Liver (tissue), 9 donors: ENCODE measurements around the gene SLC9B1. TPM values are rescaled to one million over a fixed set of nuclear protein-coding genes. Genes with fewer than 3 reads are reported as not detected.

Experiments used
- DNase-seq: peaks from one replicate; pipeline ENCODE4 v3.0.0-alpha.2; 2017; ENCODE audit warnings: low spot score
- H3K27ac ChIP-seq, 2 donors: one replicate each; pipeline ENCODE4 v1.7.0; 2013; ENCODE audit warnings: inconsistent platforms in 2 of 2, low read length in 2 of 2, control low read depth in 1 of 2, low read depth in 1 of 2, mild to moderate bottlenecking in 1 of 2
- H3K27me3 ChIP-seq, 4 donors: one replicate each; pipeline versions ENCODE4 v1.6.1 to v1.7.0; 2013; ENCODE audit warnings: low read length in 3 of 4, inconsistent platforms in 1 of 4, mild to moderate bottlenecking in 1 of 4, moderate library complexity in 1 of 4; ENCODE audit not compliant: control insufficient read depth in 4 of 4, insufficient read depth in 4 of 4
- H3K36me3 ChIP-seq, 4 donors: one replicate each; pipeline versions ENCODE4 v1.6.1 to v1.7.0; 2013; ENCODE audit warnings: low read length in 3 of 4, mild to moderate bottlenecking in 3 of 4, low read depth in 1 of 4, moderate library complexity in 1 of 4; ENCODE audit not compliant: control insufficient read depth in 4 of 4, insufficient read depth in 3 of 4
- H3K4me1 ChIP-seq, 4 donors: one replicate each; pipeline versions ENCODE4 v1.6.1 to v1.7.0; 2013; ENCODE audit warnings: low read length in 3 of 4, mild to moderate bottlenecking in 3 of 4, moderate library complexity in 1 of 4; ENCODE audit not compliant: control insufficient read depth in 4 of 4, insufficient read depth in 4 of 4
- H3K4me3 ChIP-seq, 3 donors: one replicate each; pipeline versions ENCODE4 v1.6.1 to v1.7.0; 2013; ENCODE audit warnings: low read length in 3 of 3, control low read depth in 1 of 3, low read depth in 1 of 3, mild to moderate bottlenecking in 1 of 3
- H3K9ac ChIP-seq, 2 donors: one replicate each; pipeline ENCODE4 v1.7.0; 2013; ENCODE audit warnings: low read length in 2 of 2, mild to moderate bottlenecking in 2 of 2, moderate library complexity in 2 of 2, control low read depth in 1 of 2, low read depth in 1 of 2
- H3K9me3 ChIP-seq, 4 donors: one replicate each; pipeline versions ENCODE4 v1.6.1 to v1.7.0; 2013; ENCODE audit warnings: low read length in 3 of 4; ENCODE audit not compliant: control insufficient read depth in 4 of 4
- ATF3 ChIP-seq: IDR thresholded peaks from 2 replicates; pipeline ENCODE4 v1.6.1; 2016; ENCODE audit warnings: antibody characterized with exemption
- CTCF ChIP-seq: fragments of 150-350 bp; IDR thresholded peaks from 2 replicates; pipeline ENCODE4 v1.5.1; 2017; ENCODE audit warnings: improper control_type of control experiment, low read depth, low read length; ENCODE audit not compliant: missing input control
- EGR1 ChIP-seq, 2 donors: IDR thresholded peaks; 2 replicates each; pipeline ENCODE4 v1.6.1; 2016 to 2018; ENCODE audit warnings: antibody characterized with exemption in 2 of 2, low read depth in 2 of 2
- FOXA1 ChIP-seq: IDR thresholded peaks from 2 replicates; pipeline ENCODE4 v1.6.1; 2016; ENCODE audit warnings: antibody characterized with exemption
- FOXA2 ChIP-seq: IDR thresholded peaks from 2 replicates; pipeline ENCODE4 v1.6.1; 2016; ENCODE audit warnings: antibody characterized with exemption
- GABPA ChIP-seq, 2 donors: IDR thresholded peaks in 1 of 2; conservative IDR thresholded peaks in 1 of 2; 2 replicates each; pipeline ENCODE4 v1.6.1; 2016; ENCODE audit warnings: antibody characterized with exemption in 2 of 2, mild to moderate bottlenecking in 1 of 2, moderate library complexity in 1 of 2
- HNF4A ChIP-seq, 2 donors: conservative IDR thresholded peaks; 2 replicates each; pipeline ENCODE4 v1.6.1; 2016; ENCODE audit warnings: antibody characterized with exemption in 2 of 2, mild to moderate bottlenecking in 2 of 2
- HNF4G ChIP-seq: IDR thresholded peaks from 2 replicates; pipeline ENCODE4 v1.6.1; 2016; ENCODE audit warnings: antibody characterized with exemption
- JUND ChIP-seq, 2 donors: IDR thresholded peaks; 2 replicates each; pipeline ENCODE4 v1.6.1; 2016; ENCODE audit warnings: antibody characterized with exemption in 2 of 2
- MAX ChIP-seq: IDR thresholded peaks from 2 replicates; pipeline ENCODE4 v1.6.1; 2016; ENCODE audit warnings: antibody characterized with exemption
- NR2F2 ChIP-seq: IDR thresholded peaks from 2 replicates; pipeline ENCODE4 v1.6.1; 2016; ENCODE audit warnings: antibody characterized with exemption
- RAD21 ChIP-seq, 2 donors: IDR thresholded peaks; 2 replicates each; pipeline ENCODE4 v1.6.1; 2016; ENCODE audit warnings: antibody characterized with exemption in 2 of 2, mild to moderate bottlenecking in 2 of 2
- REST ChIP-seq: IDR thresholded peaks from 2 replicates; pipeline ENCODE4 v1.6.1; 2016; ENCODE audit warnings: antibody characterized with exemption, mild to moderate bottlenecking
- RXRA ChIP-seq, 2 donors: IDR thresholded peaks; 2 replicates each; pipeline ENCODE4 v1.6.1; 2017 to 2018; ENCODE audit warnings: antibody characterized with exemption in 2 of 2, mild to moderate bottlenecking in 1 of 2
- SP1 ChIP-seq: IDR thresholded peaks from 2 replicates; pipeline ENCODE4 v1.6.1; 2018; ENCODE audit warnings: antibody characterized with exemption, mild to moderate bottlenecking
- TAF1 ChIP-seq: conservative IDR thresholded peaks from 2 replicates; pipeline ENCODE4 v1.6.1; 2016; ENCODE audit warnings: antibody characterized with exemption, mild to moderate bottlenecking
- YY1 ChIP-seq: IDR thresholded peaks from 2 replicates; pipeline ENCODE4 v1.6.1; 2016; ENCODE audit warnings: antibody characterized with exemption, mild to moderate bottlenecking
- ZBTB33 ChIP-seq: IDR thresholded peaks from 2 replicates; pipeline ENCODE4 v1.6.1; 2016; ENCODE audit warnings: antibody characterized with exemption
- WGBS: extraction: QIAGEN DNeasy Blood & Tissue Kit; methylation state at CpG from one replicate; pipeline ENCODE4 v1.1.7; 2013; 5-methylcytosine and 5-hydroxymethylcytosine counted together
- polyA plus RNA-seq, 2 donors: library from polyadenylated mRNA; stranded (reverse) in 1 of 2; unstranded in 1 of 2; fragments of 200-250 nt in 1 of 2; fragments of >200 nt in 1 of 2; fragmentation: Nextera tagmentation in 1 of 2; extraction: Ambion mirVana in 1 of 2; gene quantifications; one replicate each; pipeline versions ENCODE4 v1.2.1 to v1.2.3, GENCODE V29; 2013 to 2015
- total RNA-seq, 2 donors: library from RNA; depleted of rRNA; stranded (reverse); fragments of >200 nt; gene quantifications; one replicate each; pipeline ENCODE4 v1.2.3, GENCODE V29; 2014
- donor health status: healthy.
- donor health status: healthy.
- donor health status: healthy.
- donor health status: healthy.
- donor health status: healthy.

Gene SLC9B1
- total and polyA plus RNA-seq, 4 donors, result 0.19 to 0.51 (median 0.50) TPM; not detected in 1

GRCh38 chr4:102881343-102881742 lies 138.2 kb downstream of the SLC9B1 start (continued):
- TF ChIP-seq TAF1, result no peak

- Histone ChIP-seq H3K9me3 (no peaks in the 10 kb centered on the region), H3K4me1 (peaks cover 0 to 7% (median 1%) of the 10 kb centered on the region in 4 donors), H3K27ac (peak overlapping the region; percentile 26 to 69), H3K27me3 (no peaks in the 10 kb centered on the region), H3K4me3 (no peak overlapping the region), H3K36me3 (peaks cover 0 to 2% (median 0%) of the 10 kb centered on the region in 4 donors), H3K9ac (no peak overlapping the region)
- DNase-seq, result no peak
- 88% methylated on average over 3 of the region's 3 CpGs for WGBS
- no peak for TF ChIP-seq RAD21 (IDR thresholded peaks at IDR 0.05)
- TF ChIP-seq EGR1 (IDR thresholded peaks at IDR 0.05; ENCODE audit: low read depth in 2 of 2), result no peak
- no peak for TF ChIP-seq FOXA2
- no peak for TF ChIP-seq HNF4A (conservative IDR thresholded peaks at IDR 0.05)
- no peak for TF ChIP-seq ZBTB33
- no peak for TF ChIP-seq FOXA1
- TF ChIP-seq SP1, result no peak
- no peak for TF ChIP-seq REST
- TF ChIP-seq NR2F2, result no peak
- TF ChIP-seq RXRA (IDR thresholded peaks at IDR 0.05), result no peak
- TF ChIP-seq GABPA (IDR thresholded peaks at IDR 0.05 in 1 of 2, conservative IDR thresholded peaks at IDR 0.05 in 1 of 2), result no peak
- TF ChIP-seq HNF4G, result no peak
- no peak for TF ChIP-seq JUND (IDR thresholded peaks at IDR 0.05)
- no peak for TF ChIP-seq TAF1
- no peak for TF ChIP-seq CTCF
- TF ChIP-seq YY1, result no peak
- TF ChIP-seq ATF3, result no peak
- TF ChIP-seq MAX, result no peak
Measured at GRCh38 chr4:102878901-102879300, 140.6 kb downstream of the SLC9B1 start.
